Measurements from ENCODE around the gene C9orf78.

DNA sequence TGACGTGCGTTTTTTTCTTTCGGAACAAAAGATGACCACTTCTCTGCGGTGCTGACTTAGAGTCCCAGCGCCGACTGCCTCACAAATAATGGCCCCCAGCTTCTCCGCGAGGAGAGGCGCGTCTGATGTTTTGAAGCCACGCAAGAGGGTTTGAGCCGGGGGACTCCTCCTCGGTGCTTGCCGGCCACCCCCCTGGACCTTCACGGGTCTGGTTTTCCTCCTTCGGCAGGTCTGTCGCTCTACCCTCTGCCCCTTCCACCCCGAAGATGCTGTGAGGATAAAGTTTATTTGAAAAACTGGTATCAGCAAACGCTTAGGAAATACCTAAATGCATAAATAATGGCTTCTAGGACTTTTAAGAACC is 767 bp upstream of the C9orf78 start:
- TF ChIP-seq, protein P1, sequence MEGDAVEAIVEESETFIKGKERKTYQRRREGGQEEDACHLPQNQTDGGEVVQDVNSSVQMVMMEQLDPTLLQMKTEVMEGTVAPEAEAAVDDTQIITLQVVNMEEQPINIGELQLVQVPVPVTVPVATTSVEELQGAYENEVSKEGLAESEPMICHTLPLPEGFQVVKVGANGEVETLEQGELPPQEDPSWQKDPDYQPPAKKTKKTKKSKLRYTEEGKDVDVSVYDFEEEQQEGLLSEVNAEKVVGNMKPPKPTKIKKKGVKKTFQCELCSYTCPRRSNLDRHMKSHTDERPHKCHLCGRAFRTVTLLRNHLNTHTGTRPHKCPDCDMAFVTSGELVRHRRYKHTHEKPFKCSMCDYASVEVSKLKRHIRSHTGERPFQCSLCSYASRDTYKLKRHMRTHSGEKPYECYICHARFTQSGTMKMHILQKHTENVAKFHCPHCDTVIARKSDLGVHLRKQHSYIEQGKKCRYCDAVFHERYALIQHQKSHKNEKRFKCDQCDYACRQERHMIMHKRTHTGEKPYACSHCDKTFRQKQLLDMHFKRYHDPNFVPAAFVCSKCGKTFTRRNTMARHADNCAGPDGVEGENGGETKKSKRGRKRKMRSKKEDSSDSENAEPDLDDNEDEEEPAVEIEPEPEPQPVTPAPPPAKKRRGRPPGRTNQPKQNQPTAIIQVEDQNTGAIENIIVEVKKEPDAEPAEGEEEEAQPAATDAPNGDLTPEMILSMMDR (IDR thresholded peaks at IDR 0.05), result no peak
- no peak for TF ChIP-seq EP300 (IDR thresholded peaks at IDR 0.05)
- TF ChIP-seq POLR2AphosphoS5 (IDR thresholded peaks at IDR 0.05), result no peak

Measured in sigmoid colon (tissue), 4 donors.